Neural crest cell (in vitro differentiated cells): ENCODE measurements around the gene ZGRF1. TPM values are rescaled to one million over a fixed set of nuclear protein-coding genes. Genes with fewer than 3 reads are reported as not detected.
"Not testable (repeated sequence)": the region's sequence is repeated elsewhere in the genome, so short reads cannot be mapped to it uniquely, and the experiment has no call there.

Experiments
- DNase-seq: peaks from one replicate; pipeline ENCODE4 v3.0.0; 2021; ENCODE audit warnings: low read depth, mixed read lengths, low spot score
- H3K27ac Mint-ChIP-seq: one replicate; pipeline ENCODE4 v1.8.0; 2021; ENCODE audit warnings: mild to moderate bottlenecking, mixed read lengths; ENCODE audit not compliant: unreplicated experiment
- H3K27me3 Mint-ChIP-seq: 2 replicates; pipeline ENCODE4 v1.8.0; 2021; ENCODE audit warnings: low read depth, mild to moderate bottlenecking, mixed read lengths
- H3K36me3 Mint-ChIP-seq: 2 replicates; pipeline ENCODE4 v1.8.0; 2021; ENCODE audit warnings: low read depth, mild to moderate bottlenecking, mixed read lengths
- H3K4me1 Mint-ChIP-seq: 2 replicates; pipeline ENCODE4 v1.8.0; 2021; ENCODE audit warnings: mixed read lengths
- H3K4me3 Mint-ChIP-seq: one replicate; pipeline ENCODE4 v1.8.0; 2021; ENCODE audit warnings: mild to moderate bottlenecking, mixed read lengths
- H3K9me3 Mint-ChIP-seq: 2 replicates; pipeline ENCODE4 v1.8.0; 2021; ENCODE audit warnings: mixed read lengths
- CTCF ChIP-seq: fragments of 200-600 bp; sonication (generic); conservative IDR thresholded peaks from 2 replicates; pipeline ENCODE4 v1.5.0; 2021; ENCODE audit warnings: antibody characterized with exemption, mild to moderate bottlenecking
- microRNA-seq: library from miRNA; unstranded; fragments of <30 nt; microRNA quantifications from one replicate; pipeline ENCODE4, GENCODE V29; 2020
- total RNA-seq: library from RNA; stranded (reverse); gene quantifications from 2 replicates; pipeline ENCODE4 v1.2.1, GENCODE V29; 2021

The ZGRF1 gene
- total RNA-seq, 1 donor from 2014 or later, result 36.0 TPM

- no peaks in the 10 kb centered on the region for H3K36me3 Mint-ChIP-seq
- H3K4me3 Mint-ChIP-seq, result no peak overlapping the region
- H3K4me1 Mint-ChIP-seq, result no peaks in the 10 kb centered on the region
- DNase-seq, result no peak
- no peak overlapping the region for H3K27ac Mint-ChIP-seq
- no peaks in the 10 kb centered on the region for H3K9me3 Mint-ChIP-seq
- no peak for TF ChIP-seq CTCF
- peaks cover 80% of the 10 kb centered on the region for H3K27me3 Mint-ChIP-seq
Measured at GRCh38 chr4:112502871-112503270, 133.8 kb downstream of the ZGRF1 start.

GRCh38 chr4:112492321-112492720 is 144.4 kb downstream of the ZGRF1 start:
- Mint-ChIP-seq H3K27me3 (peaks cover 12% of the 10 kb centered on the region), H3K9me3 (peaks cover 29% of the 10 kb centered on the region), H3K27ac (no peak overlapping the region), H3K4me1 (no peaks in the 10 kb centered on the region), H3K4me3 (no peak overlapping the region), H3K36me3 (peaks cover 18% of the 10 kb centered on the region)
- no peak for DNase-seq
- no peak for TF ChIP-seq CTCF

GRCh38 chr4:112490808-112491207 is 145.9 kb downstream of the ZGRF1 start:
- H3K4me1 Mint-ChIP-seq, result not testable (repeated sequence)

More at GRCh38 chr4:112490808-112491207, 145.9 kb downstream of the ZGRF1 start:
- Mint-ChIP-seq H3K9me3 (peaks cover 29% of the 10 kb centered on the region), H3K27me3 (peaks cover 12% of the 10 kb centered on the region), H3K36me3 (peaks cover 18% of the 10 kb centered on the region)
- H3K4me3 Mint-ChIP-seq, DNase-seq, H3K27ac Mint-ChIP-seq: not testable (repeated sequence)

Small RNAs within 50 kb of the gene (microRNA-seq; reads per million reads assigned to microRNA genes)
- 911 reads per million, percentile 80 among the genes with 10 or more reads in this experiment for gene MIR302A
- 603 reads per million, percentile 76 among the genes with 10 or more reads in this experiment for gene MIR302B
- 239 reads per million, percentile 68 among the genes with 10 or more reads in this experiment for gene MIR302C
- 440 reads per million, percentile 75 among the genes with 10 or more reads in this experiment for gene MIR302D
- gene MIR367, result not detected

Other genes with a start within 250 kb of the ZGRF1 start
- 4.1 and 4.2 TPM in 2 replicates for gene NEUROG2, start 120.7 kb downstream of the ZGRF1 start, total RNA-seq
- 50.0 and 52.6 TPM in 2 replicates for gene LARP7, start 234 bp upstream of the ZGRF1 start, total RNA-seq